Activated T-helper 1 cell treated with anti-CD3 and anti-CD28 coated beads, Interleukin-12 subunit alpha, Interleukin-12 subunit beta, Interleukin-2, Interleukin-4 antibody, amounts not matched to agents 30 ng/mL and 10 ng/mL and 1 ng/mL, durations not matched to agents 14 hours and 24 hours and 36 hours (primary cell): ENCODE measurements around the gene SPHKAP. TPM values are rescaled to one million over a fixed set of nuclear protein-coding genes. Genes with fewer than 3 reads are reported as not detected.

Experiments
- DNase-seq: peaks from one replicate; pipeline ENCODE4 v3.0.0; 2021; ENCODE audit warnings: low spot score
- H3K27ac Mint-ChIP-seq: one replicate; pipeline ENCODE4 v1.8.0; 2021; ENCODE audit warnings: mild to moderate bottlenecking, mixed read lengths
- H3K27me3 Mint-ChIP-seq: one replicate; pipeline ENCODE4 v1.8.0; 2022; ENCODE audit warnings: mild to moderate bottlenecking, moderate library complexity, mixed read lengths; ENCODE audit not compliant: insufficient read depth
- H3K36me3 Mint-ChIP-seq: one replicate; pipeline ENCODE4 v1.8.0; 2021; ENCODE audit warnings: low read depth, mixed read lengths
- H3K4me1 Mint-ChIP-seq: one replicate; pipeline ENCODE4 v1.8.0; 2021; ENCODE audit warnings: low read depth, mixed read lengths
- H3K4me3 Mint-ChIP-seq: one replicate; pipeline ENCODE4 v1.8.0; 2021; ENCODE audit warnings: mild to moderate bottlenecking, moderate library complexity, mixed read lengths
- H3K9me3 Mint-ChIP-seq: one replicate; pipeline ENCODE4 v1.8.0; 2021; ENCODE audit warnings: mixed read lengths
- intact Hi-C: fragments of 100-400 bp; cut with micrococcal nuclease; formaldehyde crosslinking; loops from one replicate; pipeline ENCODE4 v1.15.1; 2024
- total RNA-seq: library from RNA; stranded (reverse); gene quantifications from 2 replicates; pipeline ENCODE4 v1.2.3, GENCODE V29; 2022

The SPHKAP gene
- total RNA-seq, 1 donor from 2014 or later, result not detected

- Mint-ChIP-seq H3K27ac (no peak overlapping the region), H3K4me3 (no peak overlapping the region), H3K4me1 (peaks cover 4% of the 10 kb centered on the region), H3K36me3 (no peaks in the 10 kb centered on the region), H3K9me3 (no peaks in the 10 kb centered on the region), H3K27me3 (peaks cover 1% of the 10 kb centered on the region)
- no peak for DNase-seq
- intact Hi-C loops, result no loop called here
These were observed 45.5 kb downstream of the SPHKAP start for GRCh38 chr2:228136027-228136426.

GRCh38 chr2:228135300-228135699 is 46.2 kb downstream of the SPHKAP start:
- Mint-ChIP-seq H3K4me1 (no peaks in the 10 kb centered on the region), H3K4me3 (no peak overlapping the region), H3K27me3 (peaks cover 1% of the 10 kb centered on the region), H3K27ac (no peak overlapping the region), H3K9me3 (no peaks in the 10 kb centered on the region), H3K36me3 (no peaks in the 10 kb centered on the region)
- no peak for DNase-seq
- intact Hi-C loops, result no loop called here

DNA sequence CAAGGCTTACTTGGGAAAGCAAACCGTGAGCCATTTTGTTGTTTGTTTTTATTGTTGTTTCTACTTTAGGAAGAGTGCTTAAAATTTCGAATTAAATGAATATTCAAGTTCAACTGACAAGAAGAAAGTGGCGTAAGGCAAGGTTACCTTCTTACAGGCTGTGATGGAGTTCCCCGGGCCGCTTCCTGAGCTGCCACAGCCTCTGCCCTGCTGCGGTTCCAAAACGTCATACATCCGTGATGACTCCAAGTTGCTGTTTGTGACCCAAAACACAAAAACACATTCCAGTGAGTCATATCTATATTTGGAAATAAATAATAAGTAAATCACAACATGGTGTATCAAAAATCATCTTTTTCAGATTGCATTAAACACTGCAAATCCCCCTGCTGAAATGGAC is 49.7 kb downstream of the SPHKAP start:
- H3K27me3 Mint-ChIP-seq, result no peaks in the 10 kb centered on the region
- no peaks in the 10 kb centered on the region for H3K4me1 Mint-ChIP-seq
- DNase-seq, result no peak
- H3K4me3 Mint-ChIP-seq, result no peak overlapping the region
- no peaks in the 10 kb centered on the region for H3K9me3 Mint-ChIP-seq
- no peaks in the 10 kb centered on the region for H3K36me3 Mint-ChIP-seq
- H3K27ac Mint-ChIP-seq, result no peak overlapping the region
- intact Hi-C loops, result no loop called here

- intact Hi-C loops, result no loop called here
- Mint-ChIP-seq H3K9me3 (peaks cover 7% of the 10 kb centered on the region), H3K27me3 (no peaks in the 10 kb centered on the region), H3K4me1 (no peaks in the 10 kb centered on the region), H3K4me3 (no peak overlapping the region), H3K36me3 (no peaks in the 10 kb centered on the region), H3K27ac (no peak overlapping the region)
- no peak for DNase-seq
These were observed 55.1 kb downstream of the SPHKAP start for GRCh38 chr2:228126401-228126800.

- no peaks in the 10 kb centered on the region for H3K4me1 Mint-ChIP-seq
- no peak overlapping the region for H3K4me3 Mint-ChIP-seq
- no peaks in the 10 kb centered on the region for H3K36me3 Mint-ChIP-seq
- no peaks in the 10 kb centered on the region for H3K27me3 Mint-ChIP-seq
- DNase-seq, result no peak
- no peak overlapping the region for H3K27ac Mint-ChIP-seq
- intact Hi-C loops, result no loop called here
- peaks cover 3% of the 10 kb centered on the region for H3K9me3 Mint-ChIP-seq
These were observed 62.5 kb downstream of the SPHKAP start for GRCh38 chr2:228118940-228119339.

DNA sequence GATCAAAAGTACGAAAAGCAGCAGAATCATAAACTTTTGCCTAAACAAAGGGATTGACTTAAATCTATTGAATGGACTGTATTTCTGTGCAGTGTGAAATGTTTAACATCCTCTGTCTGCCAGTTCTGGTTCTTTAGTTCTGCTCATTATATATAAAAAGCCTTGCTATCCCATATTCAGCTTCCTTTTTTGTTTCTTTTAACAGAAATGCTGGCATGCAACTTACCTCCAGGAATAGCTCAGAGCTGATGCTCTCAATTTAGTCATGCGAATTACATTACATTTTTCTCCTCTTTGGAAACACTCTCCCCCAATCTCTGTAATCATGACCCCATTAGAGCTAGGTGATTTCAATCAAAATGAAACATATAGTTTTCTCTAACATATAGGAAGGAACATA is 73.6 kb downstream of the SPHKAP start:
- H3K4me3 Mint-ChIP-seq, result no peak overlapping the region
- no peak for DNase-seq
- intact Hi-C loops, result no loop called here
- H3K27me3 Mint-ChIP-seq, result no peaks in the 10 kb centered on the region
- H3K27ac Mint-ChIP-seq, result no peak overlapping the region
- no peaks in the 10 kb centered on the region for H3K36me3 Mint-ChIP-seq
- no peaks in the 10 kb centered on the region for H3K4me1 Mint-ChIP-seq
- H3K9me3 Mint-ChIP-seq, result peaks cover 5% of the 10 kb centered on the region

- DNase-seq, result no peak
- no peak overlapping the region for H3K27ac Mint-ChIP-seq
- H3K4me1 Mint-ChIP-seq, result no peaks in the 10 kb centered on the region
- H3K36me3 Mint-ChIP-seq, result no peaks in the 10 kb centered on the region
- intact Hi-C loops, result no loop called here
- no peaks in the 10 kb centered on the region for H3K27me3 Mint-ChIP-seq
- H3K4me3 Mint-ChIP-seq, result no peak overlapping the region
- H3K9me3 Mint-ChIP-seq, result peaks cover 10% of the 10 kb centered on the region
These were observed 75.8 kb downstream of the SPHKAP start for GRCh38 chr2:228105526-228106250.

DNA sequence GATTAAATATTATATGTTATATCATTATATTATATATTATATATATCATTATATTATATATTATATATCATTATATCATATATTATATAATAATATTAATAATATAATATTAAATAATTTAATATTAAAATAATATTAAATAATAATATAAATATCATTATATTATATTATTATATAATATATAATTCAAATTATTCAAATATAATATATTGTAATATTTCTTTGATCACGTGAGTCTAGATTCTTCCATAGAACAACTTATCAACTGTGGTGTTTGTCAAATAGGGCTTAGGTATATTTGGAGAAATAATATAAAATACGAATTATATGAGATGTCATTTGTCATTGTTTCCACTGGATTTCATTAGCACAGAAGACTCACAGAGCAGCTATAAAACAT is 77.3 kb downstream of the SPHKAP start:
- intact Hi-C loops, result no loop called here
- Mint-ChIP-seq H3K4me3 (no peak overlapping the region), H3K27ac (no peak overlapping the region), H3K4me1 (no peaks in the 10 kb centered on the region), H3K27me3 (no peaks in the 10 kb centered on the region), H3K36me3 (no peaks in the 10 kb centered on the region), H3K9me3 (peaks cover 14% of the 10 kb centered on the region)
- no peak for DNase-seq

DNA sequence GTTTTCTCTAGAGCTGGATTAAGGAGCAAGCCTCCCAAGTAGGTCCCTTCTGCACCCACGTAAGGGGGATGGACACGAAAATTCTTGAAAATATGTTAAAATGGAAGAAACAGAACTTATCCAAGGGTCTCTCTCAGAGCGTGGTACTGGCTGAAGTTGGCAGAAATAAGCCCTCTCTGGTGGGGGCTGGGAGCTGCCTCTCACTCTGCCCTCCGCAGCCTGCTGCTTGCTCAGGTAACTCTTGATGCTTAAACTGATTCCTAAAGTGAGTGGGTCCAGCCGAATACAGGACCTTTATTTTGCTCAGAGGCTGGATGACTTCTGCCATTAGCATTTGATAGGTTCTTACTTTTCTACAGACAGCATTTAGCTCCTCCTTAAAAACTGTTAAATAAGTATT is 78.1 kb downstream of the SPHKAP start:
- no peak for DNase-seq
- Mint-ChIP-seq H3K27me3 (no peaks in the 10 kb centered on the region), H3K36me3 (no peaks in the 10 kb centered on the region), H3K4me3 (no peak overlapping the region), H3K27ac (no peak overlapping the region), H3K4me1 (no peaks in the 10 kb centered on the region), H3K9me3 (peaks cover 21% of the 10 kb centered on the region)
- intact Hi-C loops, result no loop called here

GRCh38 chr2:228102949-228103348 is 78.5 kb downstream of the SPHKAP start:
- H3K4me1 Mint-ChIP-seq, result no peaks in the 10 kb centered on the region
- no peaks in the 10 kb centered on the region for H3K36me3 Mint-ChIP-seq
- no peak overlapping the region for H3K27ac Mint-ChIP-seq
- no peak overlapping the region for H3K4me3 Mint-ChIP-seq
- no peaks in the 10 kb centered on the region for H3K27me3 Mint-ChIP-seq
- DNase-seq, result no peak
- H3K9me3 Mint-ChIP-seq, result peaks cover 21% of the 10 kb centered on the region
- intact Hi-C loops, result no loop called here

- Mint-ChIP-seq H3K36me3 (no peaks in the 10 kb centered on the region), H3K27ac (no peak overlapping the region), H3K9me3 (peaks cover 22% of the 10 kb centered on the region), H3K4me3 (no peak overlapping the region), H3K4me1 (no peaks in the 10 kb centered on the region), H3K27me3 (no peaks in the 10 kb centered on the region)
- DNase-seq, result no peak
- intact Hi-C loops, result no loop called here
These were observed 87.0 kb downstream of the SPHKAP start for GRCh38 chr2:228094377-228094921.

GRCh38 chr2:228092056-228092455 is 89.4 kb downstream of the SPHKAP start:
- H3K9me3 Mint-ChIP-seq, result peaks cover 19% of the 10 kb centered on the region
- DNase-seq, result no peak
- H3K36me3 Mint-ChIP-seq, result no peaks in the 10 kb centered on the region
- intact Hi-C loops, result no loop called here
- no peaks in the 10 kb centered on the region for H3K27me3 Mint-ChIP-seq
- no peaks in the 10 kb centered on the region for H3K4me1 Mint-ChIP-seq
- H3K4me3 Mint-ChIP-seq, result no peak overlapping the region
- no peak overlapping the region for H3K27ac Mint-ChIP-seq

GRCh38 chr2:228086561-228086960 is 94.9 kb downstream of the SPHKAP start:
- H3K36me3 Mint-ChIP-seq, result no peaks in the 10 kb centered on the region
- intact Hi-C loops, result no loop called here
- no peaks in the 10 kb centered on the region for H3K4me1 Mint-ChIP-seq
- H3K27ac Mint-ChIP-seq, result no peak overlapping the region
- no peak for DNase-seq
- peaks cover 17% of the 10 kb centered on the region for H3K9me3 Mint-ChIP-seq
- no peak overlapping the region for H3K4me3 Mint-ChIP-seq
- H3K27me3 Mint-ChIP-seq, result no peaks in the 10 kb centered on the region

DNA sequence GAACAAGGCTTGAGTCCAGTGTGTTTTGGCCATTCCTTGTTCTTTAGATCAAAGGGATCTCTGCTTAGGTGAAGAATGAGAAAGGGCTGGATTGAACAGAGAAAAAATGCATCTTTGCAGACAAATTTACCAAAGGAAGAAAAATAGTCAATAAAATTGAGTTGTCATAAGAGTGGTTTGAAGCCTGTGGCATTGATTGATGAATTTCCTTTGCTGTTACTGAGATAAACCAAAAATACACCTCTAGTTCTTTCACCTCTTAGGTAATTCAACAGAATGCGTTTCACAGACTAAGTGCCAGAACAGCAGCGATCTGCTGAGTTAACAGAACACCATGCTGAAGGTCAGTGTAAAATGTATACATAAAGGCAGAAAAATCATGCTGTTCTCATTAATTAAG is 96.8 kb downstream of the SPHKAP start:
- no peak overlapping the region for H3K27ac Mint-ChIP-seq
- H3K36me3 Mint-ChIP-seq, result no peaks in the 10 kb centered on the region
- DNase-seq, result no peak
- no peaks in the 10 kb centered on the region for H3K27me3 Mint-ChIP-seq
- H3K4me1 Mint-ChIP-seq, result no peaks in the 10 kb centered on the region
- intact Hi-C loops, result no loop called here
- H3K9me3 Mint-ChIP-seq, result peaks cover 7% of the 10 kb centered on the region
- no peak overlapping the region for H3K4me3 Mint-ChIP-seq
